Neural crest cell (in vitro differentiated cells): ENCODE measurements around the gene SLC23A3. TPM values are rescaled to one million over a fixed set of nuclear protein-coding genes. Genes with fewer than 3 reads are reported as not detected.

Experiments
- DNase-seq: peaks from one replicate; pipeline ENCODE4 v3.0.0; 2021; ENCODE audit warnings: low read depth, mixed read lengths, low spot score
- H3K27ac Mint-ChIP-seq: one replicate; pipeline ENCODE4 v1.8.0; 2021; ENCODE audit warnings: mild to moderate bottlenecking, mixed read lengths; ENCODE audit not compliant: unreplicated experiment
- H3K27me3 Mint-ChIP-seq: 2 replicates; pipeline ENCODE4 v1.8.0; 2021; ENCODE audit warnings: low read depth, mild to moderate bottlenecking, mixed read lengths
- H3K36me3 Mint-ChIP-seq: 2 replicates; pipeline ENCODE4 v1.8.0; 2021; ENCODE audit warnings: low read depth, mild to moderate bottlenecking, mixed read lengths
- H3K4me1 Mint-ChIP-seq: 2 replicates; pipeline ENCODE4 v1.8.0; 2021; ENCODE audit warnings: mixed read lengths
- H3K4me3 Mint-ChIP-seq: one replicate; pipeline ENCODE4 v1.8.0; 2021; ENCODE audit warnings: mild to moderate bottlenecking, mixed read lengths
- H3K9me3 Mint-ChIP-seq: 2 replicates; pipeline ENCODE4 v1.8.0; 2021; ENCODE audit warnings: mixed read lengths
- CTCF ChIP-seq: fragments of 200-600 bp; sonication (generic); conservative IDR thresholded peaks from 2 replicates; pipeline ENCODE4 v1.5.0; 2021; ENCODE audit warnings: antibody characterized with exemption, mild to moderate bottlenecking
- total RNA-seq: library from RNA; stranded (reverse); gene quantifications from 2 replicates; pipeline ENCODE4 v1.2.1, GENCODE V29; 2021

Gene SLC23A3
- total RNA-seq, 1 donor from 2014 or later = 1.5 TPM

DNA sequence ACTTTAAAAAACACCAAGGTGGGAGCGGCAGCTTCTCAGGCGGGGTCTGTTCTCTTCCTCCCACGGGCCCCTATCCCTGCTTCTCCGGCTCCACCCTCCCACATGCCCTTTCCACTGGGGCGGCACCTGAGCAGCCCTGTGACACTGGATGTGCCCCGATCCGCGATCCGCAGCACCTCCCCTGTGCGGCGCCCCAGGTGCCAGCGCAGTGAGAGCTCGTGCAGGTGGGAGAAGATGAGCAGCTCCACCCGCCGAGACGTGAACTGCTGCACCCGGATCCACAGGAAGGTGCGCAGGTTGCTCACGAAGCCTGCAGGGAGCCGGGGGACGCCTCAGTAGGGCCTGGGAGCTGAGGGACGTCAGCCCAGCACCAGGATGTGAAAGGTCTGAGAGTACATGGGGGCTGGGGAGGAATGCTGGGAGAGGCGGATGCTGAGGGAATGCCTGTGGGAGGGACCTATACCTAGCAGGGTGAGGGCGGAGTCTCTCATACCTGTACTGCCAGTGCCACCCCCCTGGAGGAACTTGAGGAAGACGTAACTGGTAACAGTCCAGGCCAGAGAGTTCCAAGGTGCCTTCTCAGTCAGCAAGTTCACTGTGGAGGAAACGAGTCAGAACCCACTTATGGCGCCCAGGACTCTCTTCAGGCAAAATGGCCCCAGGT, 46.2 kb upstream of the SLC23A3 start:
- no peaks in the 10 kb centered on the region for H3K9me3 Mint-ChIP-seq
- H3K27ac Mint-ChIP-seq = peak overlapping the region; percentile 88
- H3K4me3 Mint-ChIP-seq = no peak overlapping the region
- DNase-seq = no peak
- peaks cover 2% of the 10 kb centered on the region for H3K36me3 Mint-ChIP-seq
- H3K27me3 Mint-ChIP-seq = no peaks in the 10 kb centered on the region
- TF ChIP-seq CTCF = no peak
- H3K4me1 Mint-ChIP-seq = peaks cover 19% of the 10 kb centered on the region

DNA sequence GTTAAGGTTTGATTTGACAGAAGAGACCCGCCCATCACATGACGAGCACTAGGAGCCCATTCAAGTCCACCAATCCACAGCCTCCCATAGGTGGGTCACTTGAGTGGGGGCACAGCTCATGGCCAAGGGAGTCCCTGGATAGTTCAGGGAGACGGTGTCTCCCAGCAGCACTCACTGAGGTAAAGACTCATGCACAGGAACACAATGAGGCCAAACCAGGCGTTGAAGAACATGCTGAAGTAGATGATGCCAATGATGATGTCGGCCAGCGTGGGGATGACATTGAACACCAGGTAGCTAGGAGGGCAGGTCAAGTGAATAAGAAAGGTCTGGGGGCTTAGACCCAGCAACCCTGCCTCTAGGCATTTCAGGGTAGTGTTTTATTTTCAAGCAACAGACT, 45.0 kb upstream of the SLC23A3 start:
- H3K36me3 Mint-ChIP-seq = peaks cover 2% of the 10 kb centered on the region
- peaks cover 19% of the 10 kb centered on the region for H3K4me1 Mint-ChIP-seq
- DNase-seq = no peak
- no peaks in the 10 kb centered on the region for H3K9me3 Mint-ChIP-seq
- H3K4me3 Mint-ChIP-seq = no peak overlapping the region
- no peak for TF ChIP-seq CTCF
- no peaks in the 10 kb centered on the region for H3K27me3 Mint-ChIP-seq
- peak overlapping the region; percentile 43 for H3K27ac Mint-ChIP-seq

DNA sequence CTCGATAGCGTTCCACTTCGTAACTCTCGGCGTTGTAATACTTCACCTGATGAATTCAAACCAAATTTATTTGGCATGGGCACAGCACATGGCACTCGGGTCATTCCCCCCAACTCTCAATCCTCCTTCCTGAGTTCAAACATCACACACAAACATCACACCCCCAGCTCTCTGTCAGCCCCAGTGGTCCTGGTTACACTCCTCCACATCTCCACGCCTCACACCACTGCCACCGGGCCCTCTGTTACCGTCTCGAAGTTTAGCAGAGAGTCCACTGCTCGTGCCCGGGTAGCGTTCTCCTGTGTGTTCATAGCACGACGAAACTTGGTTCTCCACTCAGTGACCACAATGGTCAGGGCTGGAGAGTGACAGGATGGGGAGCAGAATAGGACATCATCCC, 44.3 kb upstream of the SLC23A3 start:
- Mint-ChIP-seq H3K27me3 (no peaks in the 10 kb centered on the region), H3K9me3 (no peaks in the 10 kb centered on the region), H3K4me3 (peak overlapping the region; percentile 15), H3K4me1 (peaks cover 17% of the 10 kb centered on the region), H3K36me3 (peaks cover 2% of the 10 kb centered on the region), H3K27ac (no peak overlapping the region)
- DNase-seq = no peak
- no peak for TF ChIP-seq CTCF

GRCh38 chr2:219213486-219214071, 43.8 kb upstream of the SLC23A3 start:
- H3K4me3 Mint-ChIP-seq = peak overlapping the region; percentile 15
- TF ChIP-seq CTCF = no peak
- peaks cover 2% of the 10 kb centered on the region for H3K36me3 Mint-ChIP-seq
- DNase-seq = no peak
- H3K4me1 Mint-ChIP-seq = peaks cover 14% of the 10 kb centered on the region
- no peaks in the 10 kb centered on the region for H3K27me3 Mint-ChIP-seq
- H3K27ac Mint-ChIP-seq = no peak overlapping the region
- no peaks in the 10 kb centered on the region for H3K9me3 Mint-ChIP-seq

GRCh38 chr2:219213026-219213415, 43.2 kb upstream of the SLC23A3 start:
- TF ChIP-seq CTCF = no peak
- no peaks in the 10 kb centered on the region for H3K27me3 Mint-ChIP-seq
- no peak for DNase-seq
- H3K4me1 Mint-ChIP-seq = peaks cover 17% of the 10 kb centered on the region
- no peak overlapping the region for H3K27ac Mint-ChIP-seq
- H3K36me3 Mint-ChIP-seq = peaks cover 6% of the 10 kb centered on the region
- no peaks in the 10 kb centered on the region for H3K9me3 Mint-ChIP-seq
- H3K4me3 Mint-ChIP-seq = no peak overlapping the region
